GM23338 (cell line): Measurements from ENCODE around the gene CYP4F2. TPM values are rescaled to one million over a fixed set of nuclear protein-coding genes. Genes with fewer than 3 reads are reported as not detected.

Experiments
- ATAC-seq: fragments of 200-7000 bp; cut with Tn5 transposase; 3 replicates; pipeline ENCODE4 v1.9.1; 2020
- DNase-seq: peaks from one replicate; pipeline ENCODE4 v3.0.0-alpha.2; 2015; ENCODE audit warnings: low spot score
- H2AFZ ChIP-seq: fragments of 200-600 bp; sonication (generic); 2 replicates; pipeline ENCODE4 v1.8.0; 2016; ENCODE audit warnings: antibody characterized with exemption, mild to moderate bottlenecking, moderate library complexity
- H3F3A ChIP-seq: fragments of 200-600 bp; sonication (generic); replicated peaks from 2 replicates; pipeline ENCODE4 v1.8.0; 2017; ENCODE audit warnings: antibody characterized with exemption, mixed run types, low read depth
- H3K27ac ChIP-seq: fragments of 200-600 bp; sonication (generic); 2 replicates; pipeline ENCODE4 v1.6.1; 2016; ENCODE audit warnings: low read depth
- H3K27me3 ChIP-seq: fragments of 200-600 bp; sonication (generic); 2 replicates; pipeline ENCODE4 v1.8.0; 2016; ENCODE audit warnings: mild to moderate bottlenecking, mixed run types, moderate library complexity; ENCODE audit not compliant: insufficient read depth
- H3K36me3 ChIP-seq: fragments of 200-600 bp; sonication (generic); 2 replicates; pipeline ENCODE4 v1.8.0; 2016; ENCODE audit warnings: mild to moderate bottlenecking; ENCODE audit not compliant: insufficient read depth
- H3K4me1 ChIP-seq: fragments of 200-600 bp; sonication (generic); 2 replicates; pipeline ENCODE4 v1.8.0; 2016; ENCODE audit warnings: mild to moderate bottlenecking, moderate library complexity; ENCODE audit not compliant: insufficient read depth
- H3K4me2 ChIP-seq: fragments of 200-600 bp; sonication (generic); 2 replicates; pipeline ENCODE4 v1.7.1; 2017; ENCODE audit warnings: mixed run types
- H3K4me3 ChIP-seq: fragments of 200-600 bp; sonication (generic); 2 replicates; pipeline ENCODE4 v1.6.1; 2016; ENCODE audit warnings: mixed run types
- H3K79me2 ChIP-seq: fragments of 200-600 bp; sonication (generic); replicated peaks from 2 replicates; pipeline ENCODE4 v1.8.0; 2017; ENCODE audit warnings: mild to moderate bottlenecking; ENCODE audit not compliant: insufficient read depth
- H3K9me2 ChIP-seq: fragments of 200-600 bp; sonication (generic); 2 replicates; pipeline ENCODE4 v1.8.0; 2017; ENCODE audit not compliant: insufficient read depth
- H4K20me1 ChIP-seq: fragments of 200-600 bp; sonication (generic); replicated peaks from 2 replicates; pipeline ENCODE4 v1.8.0; 2017; ENCODE audit warnings: mild to moderate bottlenecking; ENCODE audit not compliant: insufficient read depth
- H3K27ac Mint-ChIP-seq: 2 replicates; pipeline ENCODE4 v1.8.0; 2020; ENCODE audit warnings: inconsistent platforms, mild to moderate bottlenecking, moderate library complexity, mixed read lengths
- H3K27me3 Mint-ChIP-seq: 3 replicates; pipeline ENCODE4 v1.8.0; 2022; ENCODE audit warnings: low read depth, mild to moderate bottlenecking, moderate library complexity, mixed read lengths, inconsistent platforms; ENCODE audit not compliant: insufficient read depth, poor library complexity
- H3K36me3 Mint-ChIP-seq: 3 replicates; pipeline ENCODE4 v1.8.0; 2021; ENCODE audit warnings: low read depth, mild to moderate bottlenecking, inconsistent platforms, moderate library complexity, mixed read lengths
- H3K4me1 Mint-ChIP-seq: 3 replicates; pipeline ENCODE4 v1.8.0; 2020; ENCODE audit warnings: mild to moderate bottlenecking, inconsistent platforms, mixed read lengths
- H3K4me3 Mint-ChIP-seq: 3 replicates; pipeline ENCODE4 v1.8.0; 2021; ENCODE audit warnings: moderate library complexity, mild to moderate bottlenecking, inconsistent platforms, mixed read lengths
- H3K9me3 Mint-ChIP-seq: 3 replicates; pipeline ENCODE4 v1.8.0; 2020; ENCODE audit warnings: moderate library complexity, mild to moderate bottlenecking, inconsistent platforms, mixed read lengths
- CREB1 ChIP-seq: fragments of 250-450 bp; sonication (Bioruptor Pico); IDR thresholded peaks from 2 replicates; pipeline ENCODE4 v1.5.0; 2020; ENCODE audit warnings: low read depth, mild to moderate bottlenecking, moderate library complexity
- EZH2phosphoT487 ChIP-seq: fragments of 200-600 bp; sonication (generic); IDR thresholded peaks from one replicate; pipeline ENCODE4 v1.8.1; 2018; ENCODE audit warnings: antibody characterized with exemption; ENCODE audit not compliant: unreplicated experiment
- NANOG ChIP-seq: IDR thresholded peaks from 2 replicates; pipeline ENCODE4 v1.6.1; 2016; ENCODE audit warnings: antibody characterized with exemption, borderline replicate concordance
- POLR2AphosphoS5 ChIP-seq: IDR thresholded peaks from 2 replicates; pipeline ENCODE4 v1.6.1; 2016; ENCODE audit warnings: antibody characterized with exemption, low read depth
- STAT1 ChIP-seq: IDR thresholded peaks from one replicate; pipeline ENCODE4 v1.6.1; 2016; ENCODE audit warnings: antibody characterized with exemption; ENCODE audit not compliant: unreplicated experiment
- polyA plus RNA-seq: library from polyadenylated mRNA; unstranded; fragments of >200 nt; fragmentation: Nextera tagmentation; extraction: Ambion mirVana; gene quantifications from 2 replicates; pipeline ENCODE4 v1.2.1, GENCODE V29; 2016
- total RNA-seq: library from RNA; depleted of rRNA; stranded (reverse); fragments of >200 nt; shearing (Covaris generic); gene quantifications from 2 replicates; pipeline ENCODE4 v1.2.3, GENCODE V29; 2014
- TF ChIP-seq, protein P1 (sequence below): IDR thresholded peaks from 2 replicates; pipeline ENCODE4 v1.6.1; 2016; ENCODE audit warnings: antibody characterized with exemption
- TF ChIP-seq, protein P2 (sequence below), 2 experiments: fragments of 200-600 bp in 1 of 2; sonication (generic) in 1 of 2; conservative IDR thresholded peaks; 2 replicates each; pipeline versions ENCODE4 v1.5.1 to v1.6.1; 2016 to 2017; ENCODE audit warnings: antibody characterized with exemption in 2 of 2, low read depth in 2 of 2, mild to moderate bottlenecking in 2 of 2, moderate library complexity in 1 of 2
- TF ChIP-seq, protein P3 (sequence below): IDR thresholded peaks from one replicate; pipeline ENCODE4 v1.6.1; 2018; ENCODE audit warnings: antibody characterized with exemption; ENCODE audit not compliant: unreplicated experiment
- TF ChIP-seq, protein P4 (sequence below): fragments of 250-450 bp; sonication (Bioruptor Pico); IDR thresholded peaks from 2 replicates; pipeline ENCODE4 v1.5.0; 2020; ENCODE audit warnings: mild to moderate bottlenecking, moderate library complexity

CYP4F2 gene
- total and polyA plus RNA-seq, 2 experiments from 2014 or later, result not detected

DNA sequence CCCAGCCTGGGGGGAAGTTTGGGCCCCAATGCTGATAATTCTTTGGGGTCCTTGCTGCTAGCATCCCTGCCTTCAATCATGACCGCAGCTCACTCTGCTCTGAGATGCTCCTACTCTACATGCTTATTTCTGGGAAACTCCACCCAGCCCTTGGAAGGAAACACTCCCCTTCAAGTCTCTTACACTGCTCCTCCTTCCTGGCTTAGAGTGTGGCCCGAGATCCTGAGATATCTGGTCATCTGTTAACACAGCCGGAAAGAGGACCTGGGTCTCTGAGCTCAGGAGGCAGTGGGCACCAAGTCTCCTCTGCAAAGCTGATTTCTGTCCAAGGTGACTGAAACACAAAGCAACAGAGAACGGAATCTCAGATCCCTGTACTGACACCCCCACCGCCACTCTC lies 33.0 kb downstream of the CYP4F2 start (continued):
- TF ChIP-seq, protein P1, sequence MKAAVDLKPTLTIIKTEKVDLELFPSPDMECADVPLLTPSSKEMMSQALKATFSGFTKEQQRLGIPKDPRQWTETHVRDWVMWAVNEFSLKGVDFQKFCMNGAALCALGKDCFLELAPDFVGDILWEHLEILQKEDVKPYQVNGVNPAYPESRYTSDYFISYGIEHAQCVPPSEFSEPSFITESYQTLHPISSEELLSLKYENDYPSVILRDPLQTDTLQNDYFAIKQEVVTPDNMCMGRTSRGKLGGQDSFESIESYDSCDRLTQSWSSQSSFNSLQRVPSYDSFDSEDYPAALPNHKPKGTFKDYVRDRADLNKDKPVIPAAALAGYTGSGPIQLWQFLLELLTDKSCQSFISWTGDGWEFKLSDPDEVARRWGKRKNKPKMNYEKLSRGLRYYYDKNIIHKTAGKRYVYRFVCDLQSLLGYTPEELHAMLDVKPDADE, result no peak
- TF ChIP-seq POLR2AphosphoS5, result no peak
- TF ChIP-seq EZH2phosphoT487, result no peak
- no peak for TF ChIP-seq NANOG
- no peak for TF ChIP-seq STAT1
- TF ChIP-seq, protein P2, sequence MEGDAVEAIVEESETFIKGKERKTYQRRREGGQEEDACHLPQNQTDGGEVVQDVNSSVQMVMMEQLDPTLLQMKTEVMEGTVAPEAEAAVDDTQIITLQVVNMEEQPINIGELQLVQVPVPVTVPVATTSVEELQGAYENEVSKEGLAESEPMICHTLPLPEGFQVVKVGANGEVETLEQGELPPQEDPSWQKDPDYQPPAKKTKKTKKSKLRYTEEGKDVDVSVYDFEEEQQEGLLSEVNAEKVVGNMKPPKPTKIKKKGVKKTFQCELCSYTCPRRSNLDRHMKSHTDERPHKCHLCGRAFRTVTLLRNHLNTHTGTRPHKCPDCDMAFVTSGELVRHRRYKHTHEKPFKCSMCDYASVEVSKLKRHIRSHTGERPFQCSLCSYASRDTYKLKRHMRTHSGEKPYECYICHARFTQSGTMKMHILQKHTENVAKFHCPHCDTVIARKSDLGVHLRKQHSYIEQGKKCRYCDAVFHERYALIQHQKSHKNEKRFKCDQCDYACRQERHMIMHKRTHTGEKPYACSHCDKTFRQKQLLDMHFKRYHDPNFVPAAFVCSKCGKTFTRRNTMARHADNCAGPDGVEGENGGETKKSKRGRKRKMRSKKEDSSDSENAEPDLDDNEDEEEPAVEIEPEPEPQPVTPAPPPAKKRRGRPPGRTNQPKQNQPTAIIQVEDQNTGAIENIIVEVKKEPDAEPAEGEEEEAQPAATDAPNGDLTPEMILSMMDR (conservative IDR thresholded peaks at IDR 0.05; ENCODE audit: low read depth in 2 of 2), result no peak
- TF ChIP-seq, protein P3, sequence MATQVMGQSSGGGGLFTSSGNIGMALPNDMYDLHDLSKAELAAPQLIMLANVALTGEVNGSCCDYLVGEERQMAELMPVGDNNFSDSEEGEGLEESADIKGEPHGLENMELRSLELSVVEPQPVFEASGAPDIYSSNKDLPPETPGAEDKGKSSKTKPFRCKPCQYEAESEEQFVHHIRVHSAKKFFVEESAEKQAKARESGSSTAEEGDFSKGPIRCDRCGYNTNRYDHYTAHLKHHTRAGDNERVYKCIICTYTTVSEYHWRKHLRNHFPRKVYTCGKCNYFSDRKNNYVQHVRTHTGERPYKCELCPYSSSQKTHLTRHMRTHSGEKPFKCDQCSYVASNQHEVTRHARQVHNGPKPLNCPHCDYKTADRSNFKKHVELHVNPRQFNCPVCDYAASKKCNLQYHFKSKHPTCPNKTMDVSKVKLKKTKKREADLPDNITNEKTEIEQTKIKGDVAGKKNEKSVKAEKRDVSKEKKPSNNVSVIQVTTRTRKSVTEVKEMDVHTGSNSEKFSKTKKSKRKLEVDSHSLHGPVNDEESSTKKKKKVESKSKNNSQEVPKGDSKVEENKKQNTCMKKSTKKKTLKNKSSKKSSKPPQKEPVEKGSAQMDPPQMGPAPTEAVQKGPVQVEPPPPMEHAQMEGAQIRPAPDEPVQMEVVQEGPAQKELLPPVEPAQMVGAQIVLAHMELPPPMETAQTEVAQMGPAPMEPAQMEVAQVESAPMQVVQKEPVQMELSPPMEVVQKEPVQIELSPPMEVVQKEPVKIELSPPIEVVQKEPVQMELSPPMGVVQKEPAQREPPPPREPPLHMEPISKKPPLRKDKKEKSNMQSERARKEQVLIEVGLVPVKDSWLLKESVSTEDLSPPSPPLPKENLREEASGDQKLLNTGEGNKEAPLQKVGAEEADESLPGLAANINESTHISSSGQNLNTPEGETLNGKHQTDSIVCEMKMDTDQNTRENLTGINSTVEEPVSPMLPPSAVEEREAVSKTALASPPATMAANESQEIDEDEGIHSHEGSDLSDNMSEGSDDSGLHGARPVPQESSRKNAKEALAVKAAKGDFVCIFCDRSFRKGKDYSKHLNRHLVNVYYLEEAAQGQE, result no peak

DNA sequence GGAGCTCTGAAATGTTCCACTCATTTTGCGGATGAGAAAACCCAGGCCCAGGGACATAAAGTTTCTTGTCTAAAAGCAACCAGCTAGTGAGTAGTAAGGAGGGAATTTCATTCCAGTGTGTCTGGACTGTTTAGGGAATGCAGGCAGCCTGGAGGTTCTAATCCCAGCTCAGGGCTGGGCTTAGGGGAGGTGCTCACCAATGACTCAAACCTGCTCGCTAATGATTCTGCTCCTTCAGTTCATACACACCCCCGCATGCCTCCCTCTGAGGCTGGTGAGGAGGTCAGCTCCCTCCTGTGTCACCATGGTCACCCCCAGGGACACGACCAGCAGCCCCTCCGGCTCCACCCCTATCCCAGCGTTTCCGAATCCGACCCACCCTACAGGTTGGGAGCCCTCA lies 34.6 kb downstream of the CYP4F2 start:
- Histone ChIP-seq H3K27me3 (no peaks in the 10 kb centered on the region), H3K4me2 (no peak overlapping the region), H3K27ac (no peak overlapping the region), H4K20me1 (no peaks in the 10 kb centered on the region), H3K4me3 (no peak overlapping the region), H3K9me2 (no peaks in the 10 kb centered on the region), H3K36me3 (no peaks in the 10 kb centered on the region; the same call in 1 of the 2 replicates), H3K79me2 (no peaks in the 10 kb centered on the region), H2AFZ (no peak overlapping the region), H3K4me1 (no peaks in the 10 kb centered on the region), H3F3A (no peaks in the 10 kb centered on the region)
- Mint-ChIP-seq H3K4me3 (no peak overlapping the region), H3K36me3 (peaks cover 38% of the 10 kb centered on the region), H3K27ac (no peak overlapping the region), H3K9me3 (peaks cover 93% of the 10 kb centered on the region), H3K27me3 (peaks cover 9% of the 10 kb centered on the region), H3K4me1 (no peaks in the 10 kb centered on the region)
- DNase-seq (no peak), ATAC-seq (no peak)
- no peak for TF ChIP-seq STAT1
- TF ChIP-seq, protein P4, sequence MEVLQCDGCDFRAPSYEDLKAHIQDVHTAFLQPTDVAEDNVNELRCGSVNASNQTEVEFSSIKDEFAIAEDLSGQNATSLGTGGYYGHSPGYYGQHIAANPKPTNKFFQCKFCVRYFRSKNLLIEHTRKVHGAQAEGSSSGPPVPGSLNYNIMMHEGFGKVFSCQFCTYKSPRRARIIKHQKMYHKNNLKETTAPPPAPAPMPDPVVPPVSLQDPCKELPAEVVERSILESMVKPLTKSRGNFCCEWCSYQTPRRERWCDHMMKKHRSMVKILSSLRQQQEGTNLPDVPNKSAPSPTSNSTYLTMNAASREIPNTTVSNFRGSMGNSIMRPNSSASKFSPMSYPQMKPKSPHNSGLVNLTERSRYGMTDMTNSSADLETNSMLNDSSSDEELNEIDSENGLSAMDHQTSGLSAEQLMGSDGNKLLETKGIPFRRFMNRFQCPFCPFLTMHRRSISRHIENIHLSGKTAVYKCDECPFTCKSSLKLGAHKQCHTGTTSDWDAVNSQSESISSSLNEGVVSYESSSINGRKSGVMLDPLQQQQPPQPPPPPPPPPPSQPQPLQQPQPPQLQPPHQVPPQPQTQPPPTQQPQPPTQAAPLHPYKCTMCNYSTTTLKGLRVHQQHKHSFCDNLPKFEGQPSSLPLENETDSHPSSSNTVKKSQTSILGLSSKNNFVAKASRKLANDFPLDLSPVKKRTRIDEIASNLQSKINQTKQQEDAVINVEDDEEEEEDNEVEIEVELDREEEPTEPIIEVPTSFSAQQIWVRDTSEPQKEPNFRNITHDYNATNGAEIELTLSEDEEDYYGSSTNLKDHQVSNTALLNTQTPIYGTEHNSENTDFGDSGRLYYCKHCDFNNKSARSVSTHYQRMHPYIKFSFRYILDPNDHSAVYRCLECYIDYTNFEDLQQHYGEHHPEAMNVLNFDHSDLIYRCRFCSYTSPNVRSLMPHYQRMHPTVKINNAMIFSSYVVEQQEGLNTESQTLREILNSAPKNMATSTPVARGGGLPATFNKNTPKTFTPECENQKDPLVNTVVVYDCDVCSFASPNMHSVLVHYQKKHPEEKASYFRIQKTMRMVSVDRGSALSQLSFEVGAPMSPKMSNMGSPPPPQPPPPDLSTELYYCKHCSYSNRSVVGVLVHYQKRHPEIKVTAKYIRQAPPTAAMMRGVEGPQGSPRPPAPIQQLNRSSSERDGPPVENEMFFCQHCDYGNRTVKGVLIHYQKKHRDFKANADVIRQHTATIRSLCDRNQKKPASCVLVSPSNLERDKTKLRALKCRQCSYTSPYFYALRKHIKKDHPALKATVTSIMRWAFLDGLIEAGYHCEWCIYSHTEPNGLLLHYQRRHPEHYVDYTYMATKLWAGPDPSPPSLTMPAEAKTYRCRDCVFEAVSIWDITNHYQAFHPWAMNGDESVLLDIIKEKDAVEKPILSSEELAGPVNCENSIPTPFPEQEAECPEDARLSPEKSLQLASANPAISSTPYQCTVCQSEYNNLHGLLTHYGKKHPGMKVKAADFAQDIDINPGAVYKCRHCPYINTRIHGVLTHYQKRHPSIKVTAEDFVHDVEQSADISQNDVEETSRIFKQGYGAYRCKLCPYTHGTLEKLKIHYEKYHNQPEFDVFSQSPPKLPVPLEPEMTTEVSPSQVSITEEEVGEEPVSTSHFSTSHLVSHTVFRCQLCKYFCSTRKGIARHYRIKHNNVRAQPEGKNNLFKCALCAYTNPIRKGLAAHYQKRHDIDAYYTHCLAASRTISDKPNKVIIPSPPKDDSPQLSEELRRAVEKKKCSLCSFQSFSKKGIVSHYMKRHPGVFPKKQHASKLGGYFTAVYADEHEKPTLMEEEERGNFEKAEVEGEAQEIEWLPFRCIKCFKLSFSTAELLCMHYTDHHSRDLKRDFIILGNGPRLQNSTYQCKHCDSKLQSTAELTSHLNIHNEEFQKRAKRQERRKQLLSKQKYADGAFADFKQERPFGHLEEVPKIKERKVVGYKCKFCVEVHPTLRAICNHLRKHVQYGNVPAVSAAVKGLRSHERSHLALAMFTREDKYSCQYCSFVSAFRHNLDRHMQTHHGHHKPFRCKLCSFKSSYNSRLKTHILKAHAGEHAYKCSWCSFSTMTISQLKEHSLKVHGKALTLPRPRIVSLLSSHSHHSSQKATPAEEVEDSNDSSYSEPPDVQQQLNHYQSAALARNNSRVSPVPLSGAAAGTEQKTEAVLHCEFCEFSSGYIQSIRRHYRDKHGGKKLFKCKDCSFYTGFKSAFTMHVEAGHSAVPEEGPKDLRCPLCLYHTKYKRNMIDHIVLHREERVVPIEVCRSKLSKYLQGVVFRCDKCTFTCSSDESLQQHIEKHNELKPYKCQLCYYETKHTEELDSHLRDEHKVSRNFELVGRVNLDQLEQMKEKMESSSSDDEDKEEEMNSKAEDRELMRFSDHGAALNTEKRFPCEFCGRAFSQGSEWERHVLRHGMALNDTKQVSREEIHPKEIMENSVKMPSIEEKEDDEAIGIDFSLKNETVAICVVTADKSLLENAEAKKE (CRISPR knock-in tag), result no peak
- TF ChIP-seq, protein P1, result no peak
- TF ChIP-seq CREB1 (CRISPR knock-in tag), result no peak
